GM12875 (cell line): ENCODE measurements around the gene L2HGDH.
A peak's percentile ranks its signal among the peaks of the same experiment; 100 is the strongest.

Experiments used
- H3K4me3 ChIP-seq: one replicate; pipeline ENCODE4 v1.5.1; 2011; ENCODE audit warnings: low read depth, low read length, control low read depth
- CTCF ChIP-seq: IDR thresholded peaks from 2 replicates; pipeline ENCODE4 v1.5.1; 2011; ENCODE audit warnings: low read depth, mild to moderate bottlenecking, control low read depth, inconsistent platforms, low read length, moderate library complexity, borderline replicate concordance; ENCODE audit not compliant: insufficient read depth

The L2HGDH gene

GRCh38 chr14:50262865-50263264 is 49.2 kb downstream of the L2HGDH start:
- H3K4me3 ChIP-seq, result no peak overlapping the region
- no peak for TF ChIP-seq CTCF

- H3K4me3 ChIP-seq, result no peak overlapping the region
- peak; percentile 48; the same call in 1 of the 2 replicates for TF ChIP-seq CTCF
Observed at GRCh38 chr14:50260511-50260910, 51.5 kb downstream of the L2HGDH start.

GRCh38 chr14:50260072-50260471 is 52.0 kb downstream of the L2HGDH start:
- TF ChIP-seq CTCF, result no peak
- H3K4me3 ChIP-seq, result no peak overlapping the region

DNA sequence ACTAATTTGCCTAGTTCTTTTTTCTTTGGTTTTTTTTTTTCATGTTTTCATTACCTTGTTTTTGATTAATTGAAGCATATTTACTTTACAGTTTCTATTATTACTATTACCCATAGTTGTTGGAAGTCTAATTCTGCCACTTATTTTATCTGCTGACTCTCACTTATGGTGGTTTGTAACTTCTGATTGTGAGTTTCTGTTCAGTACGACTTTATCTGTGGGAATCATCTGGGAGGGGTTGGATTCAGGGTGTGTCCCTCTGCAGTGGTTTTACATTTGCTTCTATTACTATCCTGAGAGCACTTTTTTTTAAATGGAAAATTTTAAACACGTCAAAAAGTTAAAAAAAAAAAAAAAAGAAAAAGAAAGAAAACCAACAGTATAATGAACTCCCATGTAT is 54.3 kb downstream of the L2HGDH start:
- H3K4me3 ChIP-seq, result no peak overlapping the region
- TF ChIP-seq CTCF, result no peak

DNA sequence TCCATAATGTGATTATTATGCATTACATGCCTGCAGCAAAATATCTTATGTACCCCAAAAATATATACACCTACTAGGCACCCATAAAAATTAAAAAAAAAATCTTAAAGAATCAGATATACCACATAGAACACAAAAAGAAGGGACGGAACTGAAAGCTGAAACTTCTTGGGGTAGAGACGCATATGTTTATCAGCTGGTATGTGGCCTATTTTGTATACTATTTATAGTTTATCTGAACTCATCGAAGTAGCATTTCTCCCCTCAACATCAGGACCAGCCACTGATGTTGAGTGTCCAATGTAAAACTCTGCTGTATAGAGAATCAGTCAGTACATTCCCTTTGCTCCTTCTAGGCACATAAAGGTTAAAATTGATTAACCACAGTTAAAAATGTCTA is 57.8 kb downstream of the L2HGDH start:
- TF ChIP-seq CTCF, result no peak
- no peak overlapping the region for H3K4me3 ChIP-seq

DNA sequence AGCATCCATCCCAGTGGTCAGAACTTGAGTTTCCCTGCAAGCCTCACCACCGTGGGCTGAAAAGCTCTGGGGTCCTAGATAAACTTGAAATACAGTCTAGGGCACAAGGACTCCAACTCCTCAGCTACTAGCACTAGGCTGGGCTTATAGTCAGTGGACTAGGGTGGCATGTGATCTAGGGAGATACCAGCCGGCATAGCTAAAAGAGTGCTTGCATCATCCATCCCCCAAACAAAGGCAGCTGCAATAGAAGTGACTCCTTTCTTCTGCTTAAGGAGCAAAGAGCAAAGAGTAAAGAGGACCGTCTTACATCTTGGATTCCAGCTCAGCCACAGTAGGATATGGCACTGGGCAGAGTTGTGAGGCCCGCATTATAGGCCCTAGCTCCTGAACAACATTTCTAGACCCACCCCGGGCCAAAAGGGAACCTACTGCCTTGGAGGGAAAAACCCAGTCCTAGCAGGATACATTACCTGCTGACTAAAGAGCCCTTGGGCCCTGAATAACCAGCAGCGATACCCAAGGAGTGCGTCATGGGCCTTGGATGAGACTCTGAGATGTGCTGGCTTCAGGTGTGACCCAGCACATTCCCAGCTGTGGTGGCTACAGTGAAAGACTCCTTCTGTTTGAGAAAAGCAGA is 62.8 kb downstream of the L2HGDH start:
- TF ChIP-seq CTCF, result no peak
- H3K4me3 ChIP-seq, result no peak overlapping the region

- no peak for TF ChIP-seq CTCF
- H3K4me3 ChIP-seq, result no peak overlapping the region
Observed at GRCh38 chr14:50247245-50247644, 64.8 kb downstream of the L2HGDH start.
